Suprapubic skin (tissue), 4 donors: ENCODE measurements around the gene TENT4A.

Experiments
- CTCF ChIP-seq, 2 donors: fragments of 200-600 bp in 1 of 2; fragments of 450-650 bp in 1 of 2; sonication (generic) in 1 of 2; IDR thresholded peaks; one replicate each; pipeline ENCODE4 v1.5.1; 2016 to 2019; ENCODE audit warnings: antibody characterized with exemption in 2 of 2, mild to moderate bottlenecking in 1 of 2, moderate library complexity in 1 of 2
- POLR2A ChIP-seq, 2 donors: fragments of 450-650 bp; IDR thresholded peaks; one replicate each; pipeline ENCODE4 v1.6.1; 2017; ENCODE audit warnings: antibody characterized with exemption in 2 of 2, mild to moderate bottlenecking in 2 of 2, moderate library complexity in 2 of 2
- POLR2AphosphoS5 ChIP-seq, 3 donors: sonication (generic); formaldehyde crosslinking; IDR thresholded peaks; one replicate each; pipeline ENCODE4 v1.6.1; 2017; ENCODE audit warnings: antibody characterized with exemption in 3 of 3

GRCh38 chr5:6792911-6793471, 79.8 kb downstream of the TENT4A start:
- TF ChIP-seq CTCF (IDR thresholded peaks at IDR 0.05), result no peak
- TF ChIP-seq POLR2AphosphoS5 (IDR thresholded peaks at IDR 0.05), result no peak
- no peak for TF ChIP-seq POLR2A (IDR thresholded peaks at IDR 0.05)
